AG08396 (cell line): ENCODE measurements around the gene DIAPH3.
A peak's percentile ranks its signal among the peaks of the same experiment; 100 is the strongest.

Source experiments
- DNase-seq: peaks from one replicate; pipeline ENCODE4 v3.0.0; 2012; ENCODE audit warnings: low spot score, mixed read lengths

DIAPH3 gene

GRCh38 chr13:59863621-59864020 lies 300.1 kb downstream of the DIAPH3 start:
- no peak for DNase-seq

- DNase-seq = no peak
Observed at GRCh38 chr13:59861676-59862075, 302.1 kb downstream of the DIAPH3 start.

- DNase-seq = no peak
Observed at GRCh38 chr13:59856281-59856810, 307.4 kb downstream of the DIAPH3 start.

GRCh38 chr13:59846845-59847620 lies 316.7 kb downstream of the DIAPH3 start:
- DNase-seq = no peak

- DNase-seq = no peak
Observed at GRCh38 chr13:59843040-59843439, 320.7 kb downstream of the DIAPH3 start.

GRCh38 chr13:59842507-59842906 lies 321.2 kb downstream of the DIAPH3 start:
- no peak for DNase-seq

- no peak for DNase-seq
Observed at GRCh38 chr13:59839186-59839585, 324.5 kb downstream of the DIAPH3 start.

- DNase-seq = no peak
Observed at GRCh38 chr13:59837101-59837500, 326.6 kb downstream of the DIAPH3 start.

- DNase-seq = no peak
Observed at GRCh38 chr13:59835569-59835968, 328.2 kb downstream of the DIAPH3 start.

GRCh38 chr13:59834801-59835200 lies 328.9 kb downstream of the DIAPH3 start:
- DNase-seq = peak; percentile 9

GRCh38 chr13:59829690-59830089 lies 334.0 kb downstream of the DIAPH3 start:
- no peak for DNase-seq

- DNase-seq = peak; percentile 36
Observed at GRCh38 chr13:59823486-59823885, 340.2 kb downstream of the DIAPH3 start.

GRCh38 chr13:59809564-59809963 lies 354.2 kb downstream of the DIAPH3 start:
- no peak for DNase-seq

GRCh38 chr13:59806801-59807200 lies 356.9 kb downstream of the DIAPH3 start:
- no peak for DNase-seq

- no peak for DNase-seq
Observed at GRCh38 chr13:59801107-59801880, 362.4 kb downstream of the DIAPH3 start.

GRCh38 chr13:59793107-59793506 lies 370.6 kb downstream of the DIAPH3 start:
- DNase-seq = no peak

- no peak for DNase-seq
Observed at GRCh38 chr13:59790626-59791025, 373.1 kb downstream of the DIAPH3 start.

GRCh38 chr13:59789558-59789957 lies 374.2 kb downstream of the DIAPH3 start:
- DNase-seq = no peak

GRCh38 chr13:59787679-59788078 lies 376.0 kb downstream of the DIAPH3 start:
- no peak for DNase-seq

- no peak for DNase-seq
Observed at GRCh38 chr13:59782696-59783095, 381.0 kb downstream of the DIAPH3 start.

GRCh38 chr13:59780058-59780457 lies 383.7 kb downstream of the DIAPH3 start:
- DNase-seq = no peak

GRCh38 chr13:59776924-59777690 lies 386.6 kb downstream of the DIAPH3 start:
- peak; percentile 28 for DNase-seq
